Activated CD4-positive, alpha-beta T cell treated with anti-CD3 and anti-CD28 coated beads, Interleukin-2, amount 50 U/mL, for 4 hours (primary cell): ENCODE results near the gene ADAM12.

Experiments
- DNase-seq, 2 experiments: peaks; one replicate each; pipeline ENCODE4 v3.0.0-alpha.2; 2020

Gene ADAM12

DNA sequence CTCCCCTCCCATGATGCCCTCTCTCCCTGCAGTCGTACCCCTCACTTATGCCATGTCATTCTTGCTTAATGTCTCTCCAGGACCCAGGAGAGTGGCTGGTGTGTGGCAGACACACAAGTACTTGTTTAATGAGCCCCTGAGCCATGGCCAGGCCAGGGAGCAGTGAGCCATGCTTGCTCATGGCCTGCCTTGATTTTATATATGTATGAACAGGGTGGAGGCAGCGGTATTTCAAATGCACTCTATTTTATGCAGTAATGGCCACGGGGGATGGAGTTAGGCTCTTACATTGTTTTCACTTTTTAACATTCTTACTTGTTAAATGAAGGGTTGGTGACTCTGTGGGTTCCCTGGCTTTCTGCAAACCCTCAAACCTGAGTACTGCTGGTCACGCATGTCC is 347.2 kb downstream of the ADAM12 start:
- DNase-seq = no peak

DNA sequence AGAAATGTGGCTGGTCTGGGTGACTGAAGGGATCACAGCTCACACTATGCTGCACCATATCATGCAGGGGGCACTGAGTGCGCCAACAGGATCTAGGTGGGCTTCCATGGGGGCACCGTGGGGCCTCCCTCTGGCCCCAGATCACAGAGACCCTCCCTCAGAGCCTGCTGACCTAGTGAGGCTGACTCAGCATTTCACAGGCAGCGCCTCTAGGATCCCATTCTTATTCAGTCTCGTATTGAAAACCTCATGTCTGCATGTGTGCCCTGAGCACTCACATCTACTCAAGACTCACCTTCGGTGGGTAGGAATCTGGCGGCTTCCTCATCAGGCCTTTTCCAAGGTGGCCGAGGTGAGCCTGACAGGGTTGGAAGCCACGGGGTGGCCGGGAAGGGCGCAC is 350.3 kb downstream of the ADAM12 start:
- no peak for DNase-seq

DNA sequence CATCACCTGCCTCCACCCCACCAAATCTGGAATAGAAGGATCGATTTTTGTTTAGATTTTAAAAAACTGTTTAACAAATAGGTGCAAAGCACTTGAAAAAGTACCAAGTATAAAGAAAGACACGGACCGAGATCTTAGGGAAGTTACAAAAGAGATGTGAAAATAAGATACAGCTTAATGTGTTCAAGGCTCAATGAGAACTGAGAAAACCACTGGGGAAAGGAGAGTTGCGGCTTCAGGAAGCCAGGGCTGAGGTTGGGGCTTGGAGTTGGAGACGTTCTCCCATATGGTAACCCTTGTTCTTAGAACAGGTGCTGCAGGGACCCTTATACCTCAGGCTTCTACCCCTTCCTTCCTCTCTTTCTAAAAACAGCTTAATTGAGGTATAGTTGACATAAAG is 351.8 kb downstream of the ADAM12 start:
- no peak for DNase-seq

DNA sequence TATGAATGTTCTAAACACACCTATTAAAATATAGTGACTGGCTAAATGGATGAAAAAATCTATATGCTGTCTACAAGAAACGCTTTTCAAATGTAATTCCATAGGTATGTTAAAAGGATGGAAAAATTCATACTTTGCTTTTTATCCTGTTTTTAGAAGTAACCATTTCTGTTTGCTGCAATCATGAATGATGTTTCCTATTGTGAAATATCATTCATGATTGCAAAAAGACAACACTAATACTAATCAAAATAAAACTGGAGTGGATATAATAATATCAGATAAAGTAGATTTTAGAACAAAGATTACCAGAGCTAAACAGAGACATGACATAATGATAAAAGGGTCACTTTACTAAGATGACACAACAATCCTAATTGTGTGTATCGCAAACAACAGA is 353.7 kb downstream of the ADAM12 start:
- no peak for DNase-seq

DNA sequence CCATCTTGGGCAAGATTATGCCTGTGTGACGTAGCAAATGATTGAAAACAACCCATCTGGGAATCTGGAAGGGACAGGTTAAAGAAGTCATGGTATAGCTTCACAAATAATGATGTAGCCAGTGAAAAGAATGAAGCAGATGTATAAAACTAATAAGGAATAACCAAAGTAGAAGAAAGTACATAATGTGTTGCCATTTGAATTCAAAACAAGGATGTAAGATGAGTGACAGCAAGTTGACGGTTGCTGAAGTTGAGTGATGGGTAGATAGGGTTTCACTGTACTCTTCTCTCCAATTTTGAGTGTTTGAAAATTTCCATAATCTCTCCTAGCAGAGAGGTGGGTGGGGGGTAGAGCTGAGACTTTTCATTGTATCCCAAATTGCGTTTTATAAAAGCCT is 358.3 kb downstream of the ADAM12 start:
- no peak for DNase-seq

DNA sequence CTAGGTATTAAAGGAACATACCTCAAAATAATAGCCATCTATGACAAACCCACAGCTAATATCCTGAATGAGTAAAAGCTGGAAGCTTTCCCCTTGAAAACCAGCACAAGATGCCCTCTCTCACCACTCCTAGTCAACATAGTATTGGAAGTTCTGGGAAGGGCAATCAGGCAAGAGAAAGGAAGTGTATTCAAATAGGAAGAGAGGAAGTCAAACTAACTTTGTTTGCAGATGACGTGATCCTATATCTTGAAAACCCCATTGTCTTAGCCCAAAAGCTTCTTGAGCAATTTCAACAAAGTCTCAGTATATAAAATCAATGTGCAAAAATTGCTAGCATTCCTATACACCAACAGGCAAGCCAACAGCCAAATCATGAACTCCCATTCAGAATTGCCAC is 360.6 kb downstream of the ADAM12 start:
- DNase-seq = no peak

DNA sequence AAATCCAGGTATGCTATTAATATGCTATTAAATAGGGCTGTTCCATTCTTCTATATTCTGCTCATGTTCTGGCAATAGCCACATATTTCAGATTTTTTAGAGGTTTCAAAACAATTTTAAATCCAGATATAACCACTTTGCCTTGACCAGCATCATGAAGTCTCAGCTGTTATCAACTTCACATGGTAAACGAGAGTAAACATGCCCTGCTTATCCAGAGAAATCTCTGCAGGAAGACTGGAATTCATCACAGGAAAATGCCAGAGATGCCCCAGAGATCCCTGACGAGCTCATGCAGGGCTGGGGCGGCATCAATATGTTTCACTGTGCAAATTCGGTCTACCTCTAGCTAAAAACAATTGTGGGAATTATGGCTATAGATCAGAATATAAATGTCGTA is 365.4 kb downstream of the ADAM12 start:
- DNase-seq = no peak

DNA sequence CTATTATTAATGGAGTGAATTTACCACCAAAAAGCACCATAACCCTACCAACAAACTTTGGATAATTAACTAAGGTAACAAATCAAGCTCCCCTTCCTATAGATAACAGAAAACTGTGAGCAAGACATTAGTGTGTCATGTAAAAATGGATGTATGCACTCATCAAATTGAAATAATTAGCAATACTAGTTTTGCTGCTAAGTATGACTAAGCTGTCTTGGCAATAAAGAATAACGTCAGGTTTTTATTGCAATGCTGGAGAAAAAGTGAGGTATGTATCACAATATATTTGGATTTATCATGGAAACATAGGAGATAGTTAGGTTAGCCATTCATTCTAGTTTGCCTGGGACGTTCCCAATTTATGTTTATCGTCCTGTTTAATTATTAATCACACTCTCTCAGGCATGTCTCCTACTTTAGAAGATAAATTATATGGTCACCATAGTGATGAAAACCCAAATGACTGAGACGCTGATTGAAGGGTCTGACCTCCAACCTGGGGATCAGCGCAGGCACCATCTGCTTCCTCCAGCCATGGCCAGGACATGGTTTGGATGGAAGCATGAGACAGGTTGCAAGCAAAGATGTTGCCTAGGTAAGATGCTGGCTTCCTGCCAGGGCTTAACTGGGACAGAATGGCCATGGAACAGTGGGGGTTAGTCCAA is 366.3 kb downstream of the ADAM12 start:
- no peak for DNase-seq

DNA sequence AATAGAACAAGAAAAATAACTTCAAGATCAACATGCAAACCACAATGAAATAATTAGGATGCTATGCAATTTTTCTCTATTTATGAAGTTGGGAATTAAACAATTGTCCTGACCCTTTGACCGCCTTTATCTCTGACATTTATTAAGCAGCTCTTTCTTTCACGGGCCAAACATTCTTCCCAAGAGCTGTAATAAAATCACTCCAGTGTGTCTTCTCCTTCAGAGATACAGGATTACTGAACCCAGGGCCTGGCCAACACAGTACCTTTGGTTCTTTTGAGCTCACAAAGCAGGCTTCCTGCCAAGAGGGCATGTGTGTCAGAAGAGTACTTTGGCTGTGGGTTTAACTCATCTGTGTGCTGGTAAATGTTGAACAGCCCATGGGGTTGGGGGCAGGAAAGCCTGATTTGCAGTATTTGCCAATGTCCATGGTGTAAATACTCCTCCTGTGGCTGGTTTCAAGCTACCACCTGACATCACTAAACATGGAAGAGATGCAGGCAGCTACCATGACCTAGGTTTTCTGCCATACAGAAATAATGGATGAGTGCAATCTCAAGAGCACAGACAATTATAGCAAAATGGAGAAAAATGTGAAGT is 370.2 kb downstream of the ADAM12 start:
- no peak for DNase-seq

DNA sequence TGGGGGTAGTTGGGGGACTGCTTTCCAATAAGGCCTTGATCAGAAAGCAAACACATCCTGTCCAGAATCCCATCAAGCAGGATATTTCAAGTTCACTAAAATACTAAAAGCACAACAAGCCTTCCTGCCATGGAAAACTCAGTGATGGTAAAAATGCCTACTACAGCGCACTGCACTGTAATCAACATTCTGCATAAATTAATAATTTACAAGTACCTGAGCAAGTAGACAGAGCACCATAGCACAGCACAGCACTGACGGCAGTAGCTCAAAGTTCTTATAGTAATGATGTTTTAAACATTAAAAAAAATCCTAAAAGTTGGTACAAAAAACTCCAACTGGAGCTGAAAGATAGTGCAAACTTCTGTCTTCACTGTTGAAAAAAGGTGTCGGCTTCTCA is 371.4 kb downstream of the ADAM12 start:
- DNase-seq = no peak

DNA sequence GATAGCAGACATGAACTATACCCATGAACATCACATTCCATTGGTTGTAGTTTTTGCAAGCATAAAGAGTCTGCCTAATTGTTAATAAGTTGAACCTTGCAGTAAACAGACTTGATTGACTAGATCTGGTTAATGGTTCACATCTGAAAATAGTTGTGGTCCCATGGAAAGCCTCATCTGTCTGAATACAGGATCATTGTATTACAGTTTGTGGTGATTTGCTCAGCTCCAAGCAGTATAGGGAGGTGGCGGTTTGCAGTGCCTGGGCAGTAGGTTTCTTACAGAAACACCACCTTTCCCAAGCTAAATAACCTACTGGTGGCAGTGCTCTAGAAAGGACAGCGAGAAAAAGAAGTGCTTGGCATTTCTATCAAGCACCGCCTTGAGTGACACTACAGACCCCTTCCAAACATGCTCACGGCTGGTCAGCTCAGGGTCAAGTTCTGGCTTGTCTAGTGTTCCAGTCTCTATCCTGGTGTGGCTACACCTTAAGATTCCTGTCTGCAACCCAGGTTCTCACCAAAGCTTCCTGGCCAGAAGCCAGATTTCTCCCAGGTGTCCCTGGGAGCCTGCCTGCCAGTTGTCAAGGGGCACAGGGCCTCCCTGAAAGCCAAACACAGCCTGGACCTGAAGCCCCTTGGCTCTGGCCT is 372.0 kb downstream of the ADAM12 start:
- DNase-seq = no peak

DNA sequence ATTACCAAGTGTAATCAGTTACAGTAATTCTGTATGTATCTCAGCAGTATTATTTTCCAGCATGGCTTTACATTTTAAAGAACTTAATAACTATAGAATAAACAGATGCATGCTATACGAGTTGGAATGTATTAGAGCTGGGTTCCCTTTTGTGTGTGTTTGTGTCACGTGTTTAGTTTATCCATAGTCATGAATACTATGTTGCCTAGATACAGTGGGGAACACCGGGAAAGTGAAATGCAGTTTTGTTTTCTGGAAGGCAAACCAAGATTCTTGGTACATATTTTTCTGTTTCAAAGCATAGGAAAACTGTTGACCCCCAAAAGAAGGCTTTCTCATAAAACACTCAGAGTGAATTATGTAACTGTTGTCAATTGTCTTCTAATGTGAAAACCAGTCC is 372.9 kb downstream of the ADAM12 start:
- no peak for DNase-seq

DNA sequence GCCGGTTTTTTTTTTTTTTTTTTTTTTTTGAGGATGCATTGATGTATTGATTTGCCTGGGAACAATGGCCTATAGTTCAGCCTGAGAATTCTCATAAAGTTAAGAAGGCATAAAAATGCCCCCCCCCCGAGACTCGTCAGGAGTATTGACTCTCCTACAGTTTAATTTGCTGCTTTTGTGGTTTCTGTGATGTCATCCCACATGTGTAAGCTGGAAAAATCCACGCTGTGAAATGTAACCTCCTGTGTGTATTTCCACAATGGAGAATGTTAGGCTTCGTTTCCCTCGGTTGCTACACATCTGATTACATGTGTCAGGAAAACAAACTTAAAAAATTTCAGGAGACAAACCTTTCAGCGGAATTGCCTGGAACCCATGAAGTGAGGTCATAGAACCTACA is 374.0 kb downstream of the ADAM12 start:
- DNase-seq = no peak

DNA sequence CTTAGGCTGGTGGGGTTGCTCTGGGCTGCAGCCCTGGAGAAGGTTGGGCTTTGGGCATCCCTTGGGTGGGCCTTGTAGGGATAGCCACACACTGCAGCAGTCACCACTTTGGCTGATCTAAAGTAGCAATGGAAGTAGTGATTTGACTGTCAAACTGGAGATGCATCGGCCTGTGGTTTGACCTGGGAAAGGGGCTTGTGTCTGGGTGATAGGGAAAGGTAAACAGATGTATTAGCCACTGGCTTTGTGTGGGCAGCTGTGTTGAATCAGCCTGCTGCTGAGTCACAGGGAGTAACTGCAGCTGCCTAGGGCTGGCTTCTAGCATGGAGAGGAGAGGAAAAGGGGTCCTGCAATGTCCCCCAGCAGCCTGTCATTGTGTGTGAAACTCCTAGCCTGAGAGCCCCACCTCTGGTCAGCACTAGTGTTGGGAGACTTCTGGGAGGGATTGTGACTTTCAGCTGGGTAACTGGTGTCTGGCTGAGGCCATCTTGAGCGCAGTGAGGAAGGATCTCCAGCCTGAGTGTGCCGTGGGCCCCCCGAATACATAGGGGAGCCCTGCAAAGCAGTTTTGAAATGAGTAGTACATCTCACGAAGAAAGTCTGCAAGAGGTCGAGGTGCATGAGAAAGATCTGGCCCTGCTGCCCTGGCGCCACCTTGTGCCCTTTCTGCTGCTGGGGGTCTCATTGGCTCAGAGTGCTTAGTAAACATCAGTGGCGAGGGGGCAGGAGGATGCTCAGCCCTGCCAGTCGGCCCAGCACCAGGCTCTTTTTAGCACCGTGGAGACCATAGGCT is 374.6 kb downstream of the ADAM12 start:
- DNase-seq = no peak

DNA sequence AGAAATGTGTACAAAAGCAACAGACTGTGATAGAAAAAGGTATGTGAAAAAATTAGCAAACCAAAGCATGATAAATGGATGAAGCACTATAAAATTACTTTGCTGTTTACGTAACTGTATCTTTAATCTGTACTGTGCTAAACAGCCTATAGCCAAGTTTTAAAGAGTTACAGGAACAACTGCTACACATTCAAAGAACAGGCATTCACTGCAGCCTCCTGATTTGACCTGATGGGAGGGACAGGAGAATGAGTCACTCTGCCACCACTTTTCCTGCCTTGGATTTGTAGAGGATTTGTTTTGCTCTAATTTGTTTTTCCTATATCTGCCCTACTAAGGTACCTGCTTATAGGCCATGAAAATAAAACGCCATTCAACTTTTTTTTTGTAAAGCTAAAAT is 375.8 kb downstream of the ADAM12 start:
- DNase-seq = no peak

DNA sequence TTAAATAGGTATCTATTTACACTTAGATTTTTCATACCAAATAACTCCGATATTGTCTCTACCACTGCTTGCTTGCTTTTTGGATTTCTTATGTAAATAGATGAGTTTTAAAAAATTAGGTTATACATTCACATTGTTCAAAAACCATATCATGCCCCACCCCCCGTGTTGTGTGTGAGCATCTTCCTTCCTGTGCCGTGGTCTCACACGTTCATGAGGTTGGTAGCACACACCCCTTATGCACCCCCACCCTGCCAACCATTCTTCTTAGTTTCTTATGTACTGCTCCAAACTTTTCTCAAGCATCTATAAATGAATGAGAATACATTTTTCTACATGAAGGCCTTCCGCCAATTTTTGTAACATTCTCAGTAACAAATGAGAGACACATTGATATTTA is 376.3 kb downstream of the ADAM12 start:
- no peak for DNase-seq

DNA sequence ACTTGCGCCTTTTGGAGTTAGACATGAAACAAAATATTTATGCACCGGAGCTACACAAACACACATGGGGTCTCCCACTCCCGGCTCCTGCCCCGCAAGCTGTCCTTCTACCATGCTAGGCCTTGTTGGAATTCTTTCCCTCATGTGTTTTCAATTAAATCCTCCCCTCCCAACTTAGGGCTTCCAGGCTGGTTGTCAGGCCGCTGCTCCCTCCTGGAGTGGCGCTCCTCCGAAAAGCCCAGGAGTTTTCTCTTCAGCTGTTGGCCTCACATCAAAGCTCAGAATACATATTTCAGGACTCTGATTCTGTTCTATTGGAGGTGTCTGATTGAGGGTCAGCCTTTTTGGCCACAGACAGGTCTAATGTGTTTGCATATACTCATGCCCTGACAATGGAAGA is 378.6 kb downstream of the ADAM12 start:
- DNase-seq = no peak

DNA sequence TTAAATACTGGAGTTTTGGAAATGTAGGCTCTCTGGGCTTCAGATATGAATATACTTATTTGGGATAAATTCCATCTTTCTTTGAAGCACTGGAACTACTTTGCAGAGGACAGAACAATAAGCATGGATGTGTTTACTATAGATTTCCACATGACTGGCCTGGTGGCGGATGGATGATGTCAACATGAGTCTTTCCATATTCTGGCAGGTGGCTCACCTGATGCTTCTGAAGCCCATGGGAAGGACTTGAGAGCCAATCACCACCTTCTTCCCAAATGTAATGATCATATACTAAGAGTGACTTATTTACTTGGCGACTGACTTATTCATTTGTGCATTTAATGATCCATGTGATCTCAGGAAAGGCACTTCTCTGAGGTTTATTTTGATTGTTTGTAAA is 381.4 kb downstream of the ADAM12 start:
- no peak for DNase-seq

DNA sequence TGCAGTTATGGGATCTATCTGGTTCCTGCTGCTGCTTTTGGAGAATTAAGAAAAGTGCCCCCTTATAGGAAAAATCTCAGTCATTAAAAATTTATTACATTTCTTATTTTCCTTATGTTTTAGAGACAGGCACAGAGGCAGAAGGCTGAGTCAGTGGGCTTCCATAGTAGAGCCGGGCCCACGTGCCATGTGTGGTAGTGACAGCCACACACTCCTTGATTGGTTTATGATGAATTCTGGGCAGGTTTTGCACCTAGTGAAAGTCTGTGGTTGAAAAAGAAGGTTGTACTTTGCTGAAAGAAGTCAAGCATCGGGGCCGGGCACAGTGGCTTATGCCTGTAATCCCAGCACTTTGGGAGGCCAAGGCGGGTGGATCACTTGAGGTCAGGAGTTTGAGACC is 382.0 kb downstream of the ADAM12 start:
- DNase-seq = no peak

DNA sequence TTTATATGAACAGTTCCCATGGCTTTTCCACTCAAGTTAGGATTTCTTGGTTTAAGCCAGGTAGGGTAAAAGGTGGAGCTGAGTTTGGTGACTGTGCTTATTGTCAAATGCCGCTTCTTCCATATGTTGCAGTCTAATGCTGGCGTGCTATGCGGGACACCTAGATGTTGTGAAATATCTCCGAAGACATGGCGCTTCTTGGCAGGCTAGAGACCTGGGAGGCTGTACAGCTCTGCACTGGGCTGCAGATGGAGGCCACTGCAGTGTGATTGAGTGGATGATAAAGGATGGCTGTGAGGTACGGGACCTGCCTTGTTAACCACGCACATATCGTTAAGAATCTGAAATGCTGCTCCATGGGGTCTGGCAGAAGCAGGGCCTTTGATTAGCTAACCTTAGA is 383.5 kb downstream of the ADAM12 start:
- no peak for DNase-seq

DNA sequence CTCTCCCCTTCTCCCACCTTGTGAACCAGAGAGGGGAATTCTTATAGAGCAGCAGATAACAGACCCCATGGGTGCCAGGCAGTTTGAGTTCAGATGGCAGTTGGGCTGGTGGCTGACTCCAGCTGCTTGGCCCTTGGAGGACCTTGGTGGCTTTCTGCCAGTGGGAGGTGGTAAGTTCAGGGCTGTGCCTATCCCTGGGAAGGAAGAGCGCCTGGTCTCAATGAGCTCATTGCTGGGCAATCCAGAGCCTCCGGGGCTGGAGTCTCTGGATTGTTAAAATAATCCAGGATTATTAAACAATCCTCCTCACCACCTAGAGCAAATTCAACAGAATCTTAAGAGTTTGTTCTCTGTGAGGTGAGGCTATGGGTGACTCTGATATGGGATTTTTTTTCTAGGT is 386.7 kb downstream of the ADAM12 start:
- DNase-seq = no peak

DNA sequence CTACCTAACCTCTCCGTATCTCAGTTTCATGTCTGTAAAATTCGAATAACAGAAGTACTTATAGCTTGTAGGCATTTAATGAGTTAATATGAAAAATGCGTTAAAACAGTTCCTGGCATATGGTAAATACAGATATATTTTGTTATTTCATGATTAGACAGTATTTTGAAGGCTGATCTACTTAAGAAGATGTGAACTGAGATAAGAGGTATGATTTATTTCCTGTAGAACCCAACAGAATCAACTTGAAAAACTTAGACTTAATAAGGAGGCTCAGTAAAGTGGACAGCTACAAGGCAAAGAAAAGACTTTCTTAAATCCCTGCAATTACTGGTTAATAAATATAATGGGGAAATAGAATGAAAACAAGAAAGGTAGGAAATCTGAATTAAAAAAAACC is 388.6 kb downstream of the ADAM12 start:
- DNase-seq = no peak

DNA sequence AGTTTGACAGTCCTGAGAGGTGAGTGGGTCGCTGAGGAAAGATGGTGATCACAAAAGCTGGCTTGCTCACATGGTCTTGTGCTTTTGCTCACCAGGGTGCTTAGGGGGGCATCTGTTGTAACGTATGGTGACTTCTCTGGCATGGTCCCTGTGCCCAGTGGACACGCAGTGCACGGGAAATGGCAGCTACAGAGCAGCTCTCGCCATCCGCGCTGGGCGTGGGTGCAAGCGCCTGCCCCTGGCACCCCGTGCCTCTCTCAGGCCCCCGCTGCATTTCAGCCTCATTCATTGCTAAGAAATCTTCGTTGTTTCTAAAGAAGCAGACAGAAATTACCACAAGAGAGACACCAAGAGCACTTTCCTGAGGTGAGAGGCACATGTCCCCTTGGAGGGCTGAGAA is 390.7 kb downstream of the ADAM12 start:
- DNase-seq = no peak

DNA sequence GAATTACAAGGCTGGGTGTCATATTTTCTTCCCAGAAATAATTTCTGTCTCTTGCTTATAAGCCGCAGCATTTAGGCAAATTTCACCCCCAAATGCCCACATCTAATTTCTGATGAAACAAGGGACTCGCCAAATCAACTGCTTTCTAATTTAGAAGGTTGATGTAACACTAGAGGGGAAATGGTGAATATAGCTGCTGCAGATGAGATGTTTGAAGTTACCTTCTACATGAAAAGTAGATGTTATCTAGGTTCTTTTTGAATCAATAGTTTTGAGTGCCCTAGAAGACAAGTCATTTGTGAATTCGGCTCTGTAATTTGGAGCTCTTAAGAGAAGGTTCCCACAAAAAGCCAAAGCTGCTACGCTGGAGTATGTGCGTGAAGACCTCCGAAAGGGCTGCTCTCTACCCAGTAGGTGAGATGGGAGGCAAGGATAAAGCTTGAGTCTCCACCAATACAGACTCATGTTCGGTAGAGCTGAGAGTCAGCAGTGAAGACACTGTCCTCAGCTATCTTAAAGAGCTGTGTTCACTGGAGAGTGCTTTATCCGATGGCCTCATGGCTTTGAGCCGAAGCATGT is 392.5 kb downstream of the ADAM12 start:
- no peak for DNase-seq
